ENCODE measurements around the gene MBLAC1.

MBLAC1 gene

DNA sequence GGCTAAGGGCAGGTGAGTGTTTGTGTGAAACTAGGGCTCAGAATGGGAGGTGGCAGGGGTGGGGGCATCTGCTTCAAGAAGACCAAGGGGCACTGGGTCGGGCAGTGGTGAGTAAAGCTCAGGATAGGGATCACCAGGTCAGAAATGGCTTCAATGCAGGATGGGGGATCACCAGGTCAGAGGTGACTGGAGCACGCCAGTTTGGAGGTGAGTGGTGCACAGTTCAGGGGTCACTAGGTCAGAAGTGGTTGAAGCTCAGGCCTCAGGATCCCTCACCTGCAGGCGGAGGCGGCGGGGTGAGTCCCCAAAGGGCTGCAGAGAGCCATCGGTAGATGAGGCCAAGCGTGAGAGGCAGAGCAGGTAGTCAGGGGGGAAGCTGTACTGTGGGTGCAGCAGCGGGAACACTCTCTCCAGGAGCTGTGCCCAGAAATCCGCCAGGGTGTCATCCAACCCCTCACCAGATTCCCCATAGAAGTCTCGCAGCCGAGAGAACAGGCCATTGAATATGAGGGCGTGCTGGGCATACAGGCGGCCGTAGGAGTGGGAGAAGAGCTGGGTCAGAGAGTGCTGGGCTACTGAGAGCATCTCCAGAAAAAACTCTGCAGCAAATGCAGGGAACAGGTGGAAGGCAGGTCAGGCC lies 48.6 kb downstream of the MBLAC1 start:
- intact Hi-C loops (cut with DNase I; ENCODE audit: low total_unique reads): no loop called here
- no peak for DNase-seq
- Histone ChIP-seq H3K36me3 (no peaks in the 10 kb centered on the region), H3K9me3 (no peaks in the 10 kb centered on the region), H3K27ac (no peak overlapping the region), H3K4me3 (no peak overlapping the region), H3K27me3 (peaks cover 0 to 23% of the 10 kb centered on the region in 2 donors), H3K4me1 (peaks cover 0 to 28% (median 20%) of the 10 kb centered on the region in 4 donors)
- TF ChIP-seq, protein P1, sequence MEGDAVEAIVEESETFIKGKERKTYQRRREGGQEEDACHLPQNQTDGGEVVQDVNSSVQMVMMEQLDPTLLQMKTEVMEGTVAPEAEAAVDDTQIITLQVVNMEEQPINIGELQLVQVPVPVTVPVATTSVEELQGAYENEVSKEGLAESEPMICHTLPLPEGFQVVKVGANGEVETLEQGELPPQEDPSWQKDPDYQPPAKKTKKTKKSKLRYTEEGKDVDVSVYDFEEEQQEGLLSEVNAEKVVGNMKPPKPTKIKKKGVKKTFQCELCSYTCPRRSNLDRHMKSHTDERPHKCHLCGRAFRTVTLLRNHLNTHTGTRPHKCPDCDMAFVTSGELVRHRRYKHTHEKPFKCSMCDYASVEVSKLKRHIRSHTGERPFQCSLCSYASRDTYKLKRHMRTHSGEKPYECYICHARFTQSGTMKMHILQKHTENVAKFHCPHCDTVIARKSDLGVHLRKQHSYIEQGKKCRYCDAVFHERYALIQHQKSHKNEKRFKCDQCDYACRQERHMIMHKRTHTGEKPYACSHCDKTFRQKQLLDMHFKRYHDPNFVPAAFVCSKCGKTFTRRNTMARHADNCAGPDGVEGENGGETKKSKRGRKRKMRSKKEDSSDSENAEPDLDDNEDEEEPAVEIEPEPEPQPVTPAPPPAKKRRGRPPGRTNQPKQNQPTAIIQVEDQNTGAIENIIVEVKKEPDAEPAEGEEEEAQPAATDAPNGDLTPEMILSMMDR (IDR thresholded peaks at IDR 0.05): no peak

- DNase-seq: no peak
- Histone ChIP-seq H3K27ac (peak overlapping the region in 1 of 2 donors; percentile 23), H3K4me3 (peak overlapping the region; percentile 42 to 59), H3K4me1 (peaks cover 0 to 24% (median 17%) of the 10 kb centered on the region in 4 donors), H3K27me3 (peaks cover 0 to 19% of the 10 kb centered on the region in 2 donors), H3K9me3 (no peaks in the 10 kb centered on the region), H3K36me3 (no peaks in the 10 kb centered on the region)
- TF ChIP-seq, protein P1 (IDR thresholded peaks at IDR 0.05): no peak
- intact Hi-C loops (cut with DNase I; ENCODE audit: low total_unique reads): no loop called here
Measured at GRCh38 chr7:100176096-100177044, 49.6 kb downstream of the MBLAC1 start.

DNA sequence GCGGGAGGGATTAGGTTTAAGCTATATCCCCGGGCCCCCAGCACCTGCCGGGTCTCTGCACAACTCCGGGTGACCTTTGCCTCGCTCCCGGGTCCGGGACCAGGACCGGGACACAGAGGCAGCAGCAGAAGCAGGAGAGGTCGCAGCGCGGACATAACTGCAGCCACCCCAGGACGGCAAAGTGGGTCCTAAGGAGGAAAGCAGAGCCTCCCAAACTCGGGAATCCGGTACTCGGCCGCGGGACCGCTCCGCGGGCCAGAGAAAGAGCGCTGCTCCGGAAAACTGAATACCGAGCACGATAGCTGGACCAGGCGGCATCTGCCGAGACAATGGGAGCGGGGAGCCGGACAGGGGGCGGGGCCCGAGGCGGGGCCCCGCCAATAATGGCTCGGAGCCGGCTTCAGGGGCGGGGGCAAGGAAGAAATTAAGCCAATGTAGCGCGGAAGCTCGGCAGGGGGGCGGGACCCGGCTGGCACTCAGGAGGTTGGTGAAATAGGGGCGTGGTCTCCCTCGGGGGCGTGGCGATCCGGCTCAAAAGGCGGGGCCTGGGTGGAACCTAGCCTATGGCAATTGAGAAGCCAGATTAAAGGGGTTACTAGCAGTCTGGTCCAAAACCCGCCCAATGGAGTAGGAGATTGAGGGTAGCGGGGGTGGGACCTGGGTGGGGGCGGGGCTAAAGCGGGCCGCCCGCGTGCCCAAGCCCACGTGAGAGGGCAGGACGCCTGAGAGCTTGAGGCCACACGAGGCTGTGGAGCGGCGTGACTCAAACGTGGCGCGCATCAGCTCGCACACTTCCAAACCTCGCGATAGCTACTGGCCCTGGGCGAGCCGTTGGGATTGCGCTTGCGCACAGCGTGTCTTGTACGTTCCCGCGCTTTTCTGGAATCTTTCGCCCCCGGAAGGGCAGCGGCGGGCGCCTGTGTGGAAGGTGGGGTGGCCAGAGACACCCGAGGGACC lies 50.6 kb downstream of the MBLAC1 start, which contains the start of the genes GPC2 and STAG3:
Gene GPC2, minus strand, starts transcription at position 337 of the 957 bp plus-strand sequence. Its CDS starts 182 bp downstream, at position 155.
Gene STAG3, plus strand, starts transcription at position 874 of the 957 bp plus-strand sequence. CDS start 2,639 bp downstream, outside the sequence.
- TF ChIP-seq, protein P1 (IDR thresholded peaks at IDR 0.05): no peak
- Histone ChIP-seq H3K9me3 (no peaks in the 10 kb centered on the region), H3K4me1 (peaks cover 0 to 18% (median 13%) of the 10 kb centered on the region in 4 donors), H3K4me3 (peak within 1 kb of the TSS; percentile 42 to 59), H3K27ac (peak within 1 kb of the TSS; percentile 23 to 29), H3K27me3 (peaks cover 0 to 12% of the 10 kb centered on the region in 2 donors), H3K36me3 (no peaks in the 10 kb centered on the region)
- intact Hi-C loops (cut with DNase I; ENCODE audit: low total_unique reads): no loop called here
- DNase-seq: peak; percentile 91 to 95
